GM18505 (cell line): ENCODE measurements around the gene NOS1AP.
"Not testable (repeated sequence)": the region's sequence is repeated elsewhere in the genome, so short reads cannot be mapped to it uniquely, and the experiment has no call there.

Experiments
- ATAC-seq: cut with Tn5 transposase; IDR thresholded peaks from one replicate; pipeline ENCODE4 v1.9.1; 2021; ENCODE audit not compliant: unreplicated experiment
- POLR2A ChIP-seq: IDR thresholded peaks from 4 replicates; pipeline ENCODE4 v1.6.1; 2011; ENCODE audit warnings: borderline replicate concordance; ENCODE audit not compliant: insufficient read depth, insufficient read length; ENCODE audit errors: extremely low read depth

NOS1AP gene

GRCh38 chr1:162333991-162334390 is 264.5 kb downstream of the NOS1AP start:
- no peak for ATAC-seq
- no peak for TF ChIP-seq POLR2A

- ATAC-seq, result no peak
- TF ChIP-seq POLR2A, result no peak
Observed at GRCh38 chr1:162335126-162335525, 265.6 kb downstream of the NOS1AP start.

GRCh38 chr1:162336621-162337285 is 267.3 kb downstream of the NOS1AP start:
- no peak for ATAC-seq
- TF ChIP-seq POLR2A, result no peak

- no peak for TF ChIP-seq POLR2A
- ATAC-seq, result no peak
Observed at GRCh38 chr1:162342452-162342983, 273.0 kb downstream of the NOS1AP start.

- ATAC-seq, result no peak
- TF ChIP-seq POLR2A, result no peak
Observed at GRCh38 chr1:162343470-162343869, 274.0 kb downstream of the NOS1AP start.

- no peak for ATAC-seq
- no peak for TF ChIP-seq POLR2A
Observed at GRCh38 chr1:162347281-162347680, 277.8 kb downstream of the NOS1AP start.

- TF ChIP-seq POLR2A, result no peak
- ATAC-seq, result no peak
Observed at GRCh38 chr1:162349635-162350330, 280.3 kb downstream of the NOS1AP start.

- no peak for TF ChIP-seq POLR2A
- ATAC-seq, result no peak
Observed at GRCh38 chr1:162351246-162351842, 281.9 kb downstream of the NOS1AP start.

- not testable (repeated sequence) for ATAC-seq
Observed at GRCh38 chr1:162351874-162352273, 282.4 kb downstream of the NOS1AP start.

- no peak for ATAC-seq
- TF ChIP-seq POLR2A, result no peak
Observed at GRCh38 chr1:162353078-162353477, 283.6 kb downstream of the NOS1AP start.

GRCh38 chr1:162353702-162354101 is 284.2 kb downstream of the NOS1AP start:
- no peak for ATAC-seq
- TF ChIP-seq POLR2A, result no peak

- no peak for ATAC-seq
- TF ChIP-seq POLR2A, result no peak
Observed at GRCh38 chr1:162357681-162358266, 288.3 kb downstream of the NOS1AP start.

GRCh38 chr1:162358928-162359327 is 289.4 kb downstream of the NOS1AP start:
- no peak for ATAC-seq
- TF ChIP-seq POLR2A, result no peak
